Memory B cell (primary cell): ENCODE data around the gene MYCBP2.

Experiments used
- ATAC-seq: fragments of 150-1000 bp; cut with Tn5 transposase; 2 replicates; pipeline ENCODE4 v1.10.0; 2021; ENCODE audit warnings: low read depth, mild to moderate bottlenecking, moderate library complexity
- DNase-seq, 2 donors: peaks; one replicate each; pipeline ENCODE4 v3.0.0; 2022; ENCODE audit warnings: low spot score in 2 of 2
- H3K27ac Mint-ChIP-seq: one replicate; pipeline ENCODE4 v1.8.0; 2022; ENCODE audit warnings: mild to moderate bottlenecking, moderate library complexity, mixed read lengths
- H3K27me3 Mint-ChIP-seq: one replicate; pipeline ENCODE4 v1.8.0; 2022; ENCODE audit warnings: mixed read lengths
- H3K36me3 Mint-ChIP-seq: one replicate; pipeline ENCODE4 v1.8.0; 2022; ENCODE audit warnings: mild to moderate bottlenecking, mixed read lengths
- H3K4me1 Mint-ChIP-seq: one replicate; pipeline ENCODE4 v1.8.0; 2022; ENCODE audit warnings: mixed read lengths
- H3K4me3 Mint-ChIP-seq: one replicate; pipeline ENCODE4 v1.8.0; 2022; ENCODE audit warnings: mild to moderate bottlenecking, moderate library complexity, mixed read lengths
- H3K9me3 Mint-ChIP-seq: one replicate; pipeline ENCODE4 v1.8.0; 2022; ENCODE audit warnings: mixed read lengths

The MYCBP2 gene

DNA sequence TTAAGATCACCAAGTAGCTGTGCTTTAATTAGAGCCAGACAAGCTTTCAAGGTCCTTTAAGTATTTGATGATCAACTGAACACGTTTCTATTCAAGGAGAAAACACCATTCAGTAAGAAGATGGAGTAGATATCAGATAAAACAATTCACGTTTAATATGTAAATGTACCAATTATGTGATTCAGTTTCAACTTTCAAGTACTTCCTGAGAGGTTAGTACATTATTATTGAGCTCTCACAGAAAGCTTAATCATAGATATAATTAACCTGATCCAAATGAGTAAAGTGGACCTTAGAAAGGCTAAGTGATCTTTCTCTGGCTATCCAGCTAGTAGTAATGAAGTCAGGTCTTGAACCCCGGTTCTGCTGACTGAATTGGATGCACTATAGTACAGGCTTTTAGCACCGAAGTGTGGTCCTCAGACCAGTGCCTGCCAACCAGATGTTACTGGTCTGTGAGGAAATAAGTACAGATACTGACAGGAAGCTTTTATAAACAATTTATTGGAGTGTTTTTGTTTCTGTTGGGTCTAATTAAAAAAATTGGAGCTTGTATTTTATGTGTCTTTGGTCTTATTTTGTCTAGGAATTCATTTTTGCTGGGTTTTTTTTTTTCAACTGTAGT is 324.8 kb downstream of the MYCBP2 start:
- H3K9me3 Mint-ChIP-seq = no peaks in the 10 kb centered on the region
- H3K27me3 Mint-ChIP-seq = no peaks in the 10 kb centered on the region
- H3K36me3 Mint-ChIP-seq = peaks cover 14% of the 10 kb centered on the region
- peak overlapping the region; percentile 67 for H3K27ac Mint-ChIP-seq
- H3K4me3 Mint-ChIP-seq = no peak overlapping the region
- ATAC-seq (no peak), DNase-seq (no peak)
- H3K4me1 Mint-ChIP-seq = peaks cover 24% of the 10 kb centered on the region

DNA sequence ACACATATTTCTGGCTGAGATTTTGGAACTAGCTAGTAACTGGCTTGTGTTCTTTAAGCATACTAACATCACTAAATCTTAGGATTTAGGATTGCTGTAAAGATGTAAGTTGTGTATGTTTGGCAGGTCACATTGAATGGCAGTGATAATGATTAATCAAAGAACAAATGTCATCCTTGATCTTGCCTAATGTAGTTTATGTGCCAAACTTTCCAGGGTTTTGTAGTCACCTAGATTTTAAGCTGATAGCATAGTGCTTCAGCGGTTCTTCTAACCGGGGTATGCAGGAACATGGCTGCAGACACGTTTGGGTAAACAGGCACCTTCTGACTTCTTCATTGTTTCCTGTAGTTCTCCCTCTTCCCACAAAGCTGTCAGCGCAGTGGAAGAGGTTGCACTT is 325.4 kb downstream of the MYCBP2 start:
- H3K36me3 Mint-ChIP-seq = peaks cover 15% of the 10 kb centered on the region
- peaks cover 23% of the 10 kb centered on the region for H3K4me1 Mint-ChIP-seq
- no peak for ATAC-seq
- H3K9me3 Mint-ChIP-seq = no peaks in the 10 kb centered on the region
- no peak overlapping the region for H3K4me3 Mint-ChIP-seq
- DNase-seq = no peak
- H3K27ac Mint-ChIP-seq = peak overlapping the region; percentile 62
- no peaks in the 10 kb centered on the region for H3K27me3 Mint-ChIP-seq

DNA sequence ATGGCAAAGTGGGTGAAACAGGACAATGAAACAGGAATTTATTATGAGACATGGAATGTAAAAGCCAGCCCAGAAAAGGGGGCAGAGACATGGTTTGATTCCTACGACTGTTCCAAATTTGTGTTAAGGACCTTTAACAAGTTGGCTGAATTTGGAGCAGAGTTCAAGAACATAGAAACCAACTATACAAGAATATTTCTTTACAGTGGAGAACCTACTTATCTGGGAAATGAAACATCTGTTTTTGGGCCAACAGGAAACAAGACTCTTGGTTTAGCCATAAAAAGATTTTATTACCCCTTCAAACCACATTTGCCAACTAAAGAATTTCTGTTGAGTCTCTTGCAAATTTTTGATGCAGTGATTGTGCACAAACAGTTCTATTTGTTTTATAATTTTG is 326.4 kb downstream of the MYCBP2 start:
- no peak overlapping the region for H3K27ac Mint-ChIP-seq
- no peaks in the 10 kb centered on the region for H3K27me3 Mint-ChIP-seq
- ATAC-seq (no peak), DNase-seq (no peak)
- H3K9me3 Mint-ChIP-seq = no peaks in the 10 kb centered on the region
- no peak overlapping the region for H3K4me3 Mint-ChIP-seq
- H3K4me1 Mint-ChIP-seq = peaks cover 25% of the 10 kb centered on the region
- peaks cover 20% of the 10 kb centered on the region for H3K36me3 Mint-ChIP-seq
